ENCODE data around the gene ZNF415. TPM values are rescaled to one million over a fixed set of nuclear protein-coding genes. Genes with fewer than 3 reads are reported as not detected.
A peak's percentile ranks its signal among the peaks of the same experiment; 100 is the strongest.

The ZNF415 gene
- total and polyA plus RNA-seq, 2 donors (not counting 1 experiment from before 2014, with no cell fraction given), result 7.2 to 15.7 TPM

- no peak overlapping the region for H2AFZ ChIP-seq (ENCODE audit: low read length)
- H3K9ac ChIP-seq (ENCODE audit: insufficient read depth, low read length), result no peak overlapping the region
- no peaks in the 10 kb centered on the region for H3K79me2 ChIP-seq (ENCODE audit: control insufficient read depth, insufficient read depth, low read length)
- peaks cover 8% of the 10 kb centered on the region for H3K36me3 ChIP-seq (ENCODE audit: control insufficient read depth, insufficient read depth, low read length)
- H3K9me3 ChIP-seq (ENCODE audit: control insufficient read depth, insufficient read depth, low read depth, low read length), result no peaks in the 10 kb centered on the region
- DNase-seq (ENCODE audit: low read depth in 2 of 2), result no peak
- no peak overlapping the region for H3K4me2 ChIP-seq (ENCODE audit: extremely low read depth, insufficient read depth, low read length)
- no peak overlapping the region for H3K4me3 ChIP-seq (replicated peaks in 1 of 4; ENCODE audit: control extremely low read depth in 1 of 4, insufficient read depth in 1 of 4, low read depth in 3 of 4, low read length in 4 of 4)
- H3K27ac ChIP-seq (ENCODE audit: insufficient read depth, low read length), result no peak overlapping the region
- no peaks in the 10 kb centered on the region for H4K20me1 ChIP-seq (ENCODE audit: control insufficient read depth, extremely low read depth, insufficient read depth, low read length)
- H3K27me3 ChIP-seq (ENCODE audit: control insufficient read depth, insufficient read depth, low read length), result no peaks in the 10 kb centered on the region
- TF ChIP-seq EZH2 (IDR thresholded peaks at IDR 0.05; ENCODE audit: low read length, missing control alignments) (no peak), CTCF (conservative IDR thresholded peaks at IDR 0.05 in 1 of 2, IDR thresholded peaks at IDR 0.05 in 1 of 2; ENCODE audit: low read depth in 1 of 2, low read length in 2 of 2) (no peak)
- no peaks in the 10 kb centered on the region for H3K4me1 ChIP-seq (ENCODE audit: control insufficient read depth, extremely low read depth, insufficient read depth, low read length)
Observed at GRCh38 chr19:53088091-53088490, 44.6 kb downstream of the ZNF415 start.

GRCh38 chr19:53086949-53087348 lies 45.8 kb downstream of the ZNF415 start:
- no peaks in the 10 kb centered on the region for H3K79me2 ChIP-seq (ENCODE audit: control insufficient read depth, insufficient read depth, low read length)
- H2AFZ ChIP-seq (ENCODE audit: low read length), result no peak overlapping the region
- peaks cover 8% of the 10 kb centered on the region for H3K36me3 ChIP-seq (ENCODE audit: control insufficient read depth, insufficient read depth, low read length)
- H3K27ac ChIP-seq (ENCODE audit: insufficient read depth, low read length), result no peak overlapping the region
- H3K9me3 ChIP-seq (ENCODE audit: control insufficient read depth, insufficient read depth, low read depth, low read length), result no peaks in the 10 kb centered on the region
- TF ChIP-seq CTCF (conservative IDR thresholded peaks at IDR 0.05 in 1 of 2, IDR thresholded peaks at IDR 0.05 in 1 of 2; ENCODE audit: low read depth in 1 of 2, low read length in 2 of 2) (no peak), EZH2 (IDR thresholded peaks at IDR 0.05; ENCODE audit: low read length, missing control alignments) (no peak)
- H3K4me1 ChIP-seq (ENCODE audit: control insufficient read depth, extremely low read depth, insufficient read depth, low read length), result no peaks in the 10 kb centered on the region
- peak in 1 of 2 donors; percentile 17 for DNase-seq (ENCODE audit: low read depth in 2 of 2)
- no peak overlapping the region for H3K4me3 ChIP-seq (replicated peaks in 1 of 4; ENCODE audit: control extremely low read depth in 1 of 4, insufficient read depth in 1 of 4, low read depth in 3 of 4, low read length in 4 of 4)
- H4K20me1 ChIP-seq (ENCODE audit: control insufficient read depth, extremely low read depth, insufficient read depth, low read length), result no peaks in the 10 kb centered on the region
- no peak overlapping the region for H3K9ac ChIP-seq (ENCODE audit: insufficient read depth, low read length)
- no peaks in the 10 kb centered on the region for H3K27me3 ChIP-seq (ENCODE audit: control insufficient read depth, insufficient read depth, low read length)
- no peak overlapping the region for H3K4me2 ChIP-seq (ENCODE audit: extremely low read depth, insufficient read depth, low read length)

- TF ChIP-seq CTCF (conservative IDR thresholded peaks at IDR 0.05 in 1 of 2, IDR thresholded peaks at IDR 0.05 in 1 of 2; ENCODE audit: low read depth in 1 of 2, low read length in 2 of 2), result no peak
- no peak overlapping the region for H3K27ac ChIP-seq (ENCODE audit: insufficient read depth, low read length)
- H3K9ac ChIP-seq (ENCODE audit: insufficient read depth, low read length), result no peak overlapping the region
- no peak overlapping the region for H3K4me3 ChIP-seq (replicated peaks in 1 of 4; ENCODE audit: control extremely low read depth in 1 of 4, insufficient read depth in 1 of 4, low read depth in 3 of 4, low read length in 4 of 4)
- H4K20me1 ChIP-seq (ENCODE audit: control insufficient read depth, extremely low read depth, insufficient read depth, low read length), result no peaks in the 10 kb centered on the region
- no peaks in the 10 kb centered on the region for H3K27me3 ChIP-seq (ENCODE audit: control insufficient read depth, insufficient read depth, low read length)
- no peaks in the 10 kb centered on the region for H3K9me3 ChIP-seq (ENCODE audit: control insufficient read depth, insufficient read depth, low read depth, low read length)
- no peaks in the 10 kb centered on the region for H3K79me2 ChIP-seq (ENCODE audit: control insufficient read depth, insufficient read depth, low read length)
- H2AFZ ChIP-seq (ENCODE audit: low read length), result no peak overlapping the region
- peaks cover 4% of the 10 kb centered on the region for H3K36me3 ChIP-seq (ENCODE audit: control insufficient read depth, insufficient read depth, low read length)
- H3K4me1 ChIP-seq (ENCODE audit: control insufficient read depth, extremely low read depth, insufficient read depth, low read length), result no peaks in the 10 kb centered on the region
- DNase-seq (ENCODE audit: low read depth in 2 of 2), result no peak
- no peak overlapping the region for H3K4me2 ChIP-seq (ENCODE audit: extremely low read depth, insufficient read depth, low read length)
Observed at GRCh38 chr19:53085496-53085895, 47.2 kb downstream of the ZNF415 start.
